ENCODE results near the gene OTOR. TPM values are rescaled to one million over a fixed set of nuclear protein-coding genes. Genes with fewer than 3 reads are reported as not detected.

Gene OTOR
- total and polyA plus RNA-seq, 2 of the 8 experiments (the other 6 are each of a cell fraction or from before 2014, with no cell fraction given): not detected

GRCh38 chr20:16714751-16715150 is 33.4 kb upstream of the OTOR start:
- no peaks in the 10 kb centered on the region for H3K9me3 ChIP-seq (ENCODE audit: insufficient read depth in 2 of 2, low read depth in 1 of 2, low read length in 1 of 2)
- no peak for TF ChIP-seq HDAC6 (IDR thresholded peaks at IDR 0.05; ENCODE audit: low read depth, low read length)
- no peak for TF ChIP-seq SAP30 (IDR thresholded peaks at IDR 0.05; ENCODE audit: insufficient read depth, insufficient replicate concordance, low read length)
- no peak for TF ChIP-seq NANOG (IDR thresholded peaks at IDR 0.05; ENCODE audit: insufficient read depth, low read depth, low read length, poor library complexity, severe bottlenecking)
- no peak for TF ChIP-seq ATF3 (IDR thresholded peaks at IDR 0.05; ENCODE audit: insufficient read depth, low read depth, low read length)
- TF ChIP-seq SIRT6 (IDR thresholded peaks at IDR 0.05; ENCODE audit: low read length): no peak
- TF ChIP-seq E2F6 (IDR thresholded peaks at IDR 0.05): no peak
- TF ChIP-seq SIX5 (IDR thresholded peaks at IDR 0.05; ENCODE audit: low read depth, low read length): no peak
- no peak for TF ChIP-seq NRF1 (IDR thresholded peaks at IDR 0.05; ENCODE audit: low read depth, low read length)
- H3K4me3 ChIP-seq (ENCODE audit: extremely low read depth in 1 of 4, insufficient read depth in 2 of 4, low read depth in 3 of 4, low read length in 4 of 4): no peak overlapping the region
- no peak overlapping the region for H3K4ac ChIP-seq (replicated peaks; ENCODE audit: insufficient read length, low read depth, low read length)
- no peak overlapping the region for H2BK5ac ChIP-seq (ENCODE audit: low read depth, low read length)
- H2BK12ac ChIP-seq (ENCODE audit: low read depth, low read length): no peak overlapping the region
- peaks cover 0 to 3% (median 0%) of the 10 kb centered on the region in 4 experiments; a peak in 1 of 7 replicates for H3K4me1 ChIP-seq (replicated peaks in 1 of 4; ENCODE audit: control insufficient read depth in 3 of 4, insufficient read depth in 4 of 4, low read length in 3 of 4)
- H3K79me1 ChIP-seq (ENCODE audit: low read depth, low read length): no peaks in the 10 kb centered on the region
- no peak for FAIRE-seq
- H4K91ac ChIP-seq (replicated peaks; ENCODE audit: insufficient read length, low read length): no peak overlapping the region
- no peak overlapping the region for H2AK5ac ChIP-seq (ENCODE audit: low read depth, low read length)
- no peak overlapping the region for H3K56ac ChIP-seq (replicated peaks; ENCODE audit: insufficient read length, low read depth, low read length)
- H3K14ac ChIP-seq (ENCODE audit: insufficient read length): no peak overlapping the region
- no peak overlapping the region for H2BK120ac ChIP-seq (replicated peaks; ENCODE audit: low read depth, low read length)
- no peak overlapping the region for H2BK20ac ChIP-seq (ENCODE audit: low read length)
- no peaks in the 10 kb centered on the region for H3K23me2 ChIP-seq (ENCODE audit: low read depth, low read length)
- H3K36me3 ChIP-seq (ENCODE audit: control insufficient read depth in 2 of 4, insufficient read depth in 4 of 4, low read length in 3 of 4): no peaks in the 10 kb centered on the region
- DNase-seq (ENCODE audit: low read depth in 1 of 2, low spot score in 2 of 2): no peak
- H2BK15ac ChIP-seq (ENCODE audit: low read length): no peak overlapping the region
- ChIA-PET CTCF (ENCODE audit: partially characterized antibody) (no interaction called here), POLR2A (ENCODE audit: partially characterized antibody) (interaction anchor here (1.3 to 1.8 kb wide), 2 partner anchors 14 to 16 kb away, joined by 3 to 8 read pairs; partner anchors contain the start of gene SNRPB2)
- no peak overlapping the region; the same call in 1 of the 2 replicates for H4K8ac ChIP-seq (ENCODE audit: extremely low read depth, insufficient read depth, low read length)
- 81% methylated on average over 4 of the region's 4 CpGs; no CpG with 5 or more reads in 1 of the 2 experiments for WGBS, 2 experiments (ENCODE audit: extremely low coverage in 1 of 2, insufficient coverage in 1 of 2, insufficient read length in 1 of 2, insufficient replicate concordance in 2 of 2, low coverage in 1 of 2, low lambda C conversion rate in 2 of 2, missing lambda C conversion rate in 1 of 2)
- peak overlapping the region; percentile 85; the same call in 1 of the 2 replicates for H2AFZ ChIP-seq (ENCODE audit: low read length)
- H4K20me1 ChIP-seq (replicated peaks in 1 of 2; ENCODE audit: control insufficient read depth in 1 of 2, insufficient read depth in 2 of 2, low read length in 2 of 2): no peaks in the 10 kb centered on the region
- no peak overlapping the region for H3K23ac ChIP-seq (ENCODE audit: insufficient read length)
- H3K27ac ChIP-seq (ENCODE audit: low read depth, low read length): no peak overlapping the region
- no peak overlapping the region for H3K4me2 ChIP-seq (ENCODE audit: insufficient read depth in 1 of 2, low read depth in 2 of 2, low read length in 2 of 2)
- no peak overlapping the region for H4K5ac ChIP-seq (ENCODE audit: insufficient read length, low read depth, low read length)
- no peaks in the 10 kb centered on the region for H3K27me3 ChIP-seq (replicated peaks in 1 of 4; ENCODE audit: control insufficient read depth in 3 of 4, extremely low read depth in 1 of 4, insufficient read depth in 3 of 4, low read length in 3 of 4)
- no peaks in the 10 kb centered on the region for H3K79me2 ChIP-seq (ENCODE audit: control insufficient read depth in 1 of 2, insufficient read depth in 2 of 2, low read length in 2 of 2)
- no peak overlapping the region for H3K9ac ChIP-seq (replicated peaks in 1 of 4; ENCODE audit: extremely low read depth in 1 of 4, low read depth in 3 of 4, low read length in 3 of 4)
- H3K18ac ChIP-seq (ENCODE audit: extremely low read depth, low read length): no peak overlapping the region

Data from H1 (cell line).